Lung (tissue), 12 donors: Measurements from ENCODE around the gene GALNT10. TPM values are rescaled to one million over a fixed set of nuclear protein-coding genes. Genes with fewer than 3 reads are reported as not detected.

Experiments
- ATAC-seq: fragments of 200-7000 bp; cut with Tn5 transposase; one replicate; pipeline ENCODE4 v1.9.1; 2020; ENCODE audit warnings: moderate number of reproducible peaks; ENCODE audit not compliant: insufficient read depth, low FRiP score
- DNase-seq, 3 donors: peaks; one replicate each; pipeline ENCODE4 v3.0.0-alpha.2; 2013 to 2017
- H3K27ac ChIP-seq, 2 donors: one replicate each; pipeline ENCODE4 v1.5.1; 2013; ENCODE audit warnings: mild to moderate bottlenecking in 2 of 2, moderate library complexity in 2 of 2, control low read depth in 1 of 2, inconsistent platforms in 1 of 2, low read depth in 1 of 2, low read length in 1 of 2
- H3K27me3 ChIP-seq, 3 donors: one replicate each; pipeline ENCODE4 v1.5.1; 2013; ENCODE audit warnings: low read length in 2 of 3; ENCODE audit not compliant: control insufficient read depth in 3 of 3, insufficient read depth in 3 of 3
- H3K36me3 ChIP-seq, 4 donors: one replicate each; pipeline ENCODE4 v1.5.1; 2013; ENCODE audit warnings: low read length in 4 of 4, mild to moderate bottlenecking in 1 of 4, moderate library complexity in 1 of 4; ENCODE audit not compliant: control insufficient read depth in 4 of 4, insufficient read depth in 4 of 4
- H3K4me1 ChIP-seq, 5 donors: one replicate each; pipeline ENCODE4 v1.5.1; 2013; ENCODE audit warnings: low read length in 5 of 5, mild to moderate bottlenecking in 2 of 5, moderate library complexity in 1 of 5; ENCODE audit not compliant: control insufficient read depth in 5 of 5, insufficient read depth in 5 of 5
- H3K4me3 ChIP-seq: one replicate; pipeline ENCODE4 v1.5.1; 2013; ENCODE audit warnings: mild to moderate bottlenecking, control low read depth, moderate library complexity
- H3K9ac ChIP-seq, 2 donors: one replicate each; pipeline ENCODE4 v1.5.1; 2013; ENCODE audit warnings: low read length in 2 of 2, control low read depth in 1 of 2; ENCODE audit not compliant: insufficient read depth in 1 of 2
- H3K9me3 ChIP-seq, 4 donors: one replicate each; pipeline ENCODE4 v1.5.1; 2013; ENCODE audit warnings: low read length in 3 of 4, mild to moderate bottlenecking in 1 of 4, moderate library complexity in 1 of 4; ENCODE audit not compliant: control insufficient read depth in 4 of 4, insufficient read depth in 3 of 4
- CTCF ChIP-seq: IDR thresholded peaks from 2 replicates; pipeline ENCODE4 v1.5.1; 2012; ENCODE audit warnings: mild to moderate bottlenecking; ENCODE audit errors: control extremely low read depth, extremely low read depth
- WGBS, 2 donors: extraction: QIAGEN DNeasy Blood & Tissue Kit; methylation state at CpG; one replicate each; pipeline ENCODE4 v1.1.7; 2013; 5-methylcytosine and 5-hydroxymethylcytosine counted together
- polyA plus RNA-seq, 2 donors: library from polyadenylated mRNA; stranded (reverse); fragments of 200-250 nt; gene quantifications; one replicate each; pipeline ENCODE4 v1.2.1, GENCODE V29; 2013
- total RNA-seq, 2 donors: library from RNA; depleted of rRNA in 1 of 2; stranded (reverse); fragments of >200 nt in 1 of 2; gene quantifications; one replicate each; pipeline ENCODE4 v1.2.1, GENCODE V29; 2014 to 2021
- donor health status: control.
- donor health status: control.
- donor health status: Bipolar disorder and iron deficiency.
- donor health status: healthy.
- donor health status: DM: yes; HTN: yes; CAD: no.

GALNT10 gene
- total and polyA plus RNA-seq, 4 donors, result 9.0 to 70.2 (median 22.0) TPM

DNA sequence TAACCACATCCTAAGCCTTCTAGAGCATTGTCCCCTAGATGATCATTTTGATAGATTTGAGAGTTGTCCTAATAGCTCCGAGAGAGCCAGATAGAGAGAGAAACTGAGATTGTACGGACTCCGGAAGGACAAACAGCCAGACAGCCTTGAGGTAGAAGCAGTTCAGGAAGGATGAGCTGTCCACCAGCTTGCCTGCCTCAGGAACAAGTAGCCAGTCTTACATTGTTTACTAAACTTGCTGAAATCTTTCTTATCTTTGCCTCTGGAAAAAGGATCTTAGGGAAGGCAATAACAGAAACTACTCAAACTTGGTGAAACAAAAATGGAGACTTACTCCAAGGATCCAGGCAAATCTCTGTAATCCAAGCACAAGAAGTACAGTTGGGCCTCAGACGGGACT lies 216.3 kb downstream of the GALNT10 start:
- no peak for ATAC-seq
- H3K9ac ChIP-seq, result no peak overlapping the region
- TF ChIP-seq CTCF, result no peak
- peak in 1 of 3 donors; percentile 48 for DNase-seq
- 89% methylated on average over 4 of the region's 4 CpGs for WGBS, 2 donors
- H3K4me3 ChIP-seq, result no peak overlapping the region
- H3K4me1 ChIP-seq, result peaks cover 0 to 17% (median 2%) of the 10 kb centered on the region in 5 donors
- no peak overlapping the region for H3K27ac ChIP-seq
- H3K27me3 ChIP-seq, result no peaks in the 10 kb centered on the region
- H3K9me3 ChIP-seq, result no peaks in the 10 kb centered on the region
- H3K36me3 ChIP-seq, result peaks cover 0 to 11% (median 0%) of the 10 kb centered on the region in 4 donors

DNA sequence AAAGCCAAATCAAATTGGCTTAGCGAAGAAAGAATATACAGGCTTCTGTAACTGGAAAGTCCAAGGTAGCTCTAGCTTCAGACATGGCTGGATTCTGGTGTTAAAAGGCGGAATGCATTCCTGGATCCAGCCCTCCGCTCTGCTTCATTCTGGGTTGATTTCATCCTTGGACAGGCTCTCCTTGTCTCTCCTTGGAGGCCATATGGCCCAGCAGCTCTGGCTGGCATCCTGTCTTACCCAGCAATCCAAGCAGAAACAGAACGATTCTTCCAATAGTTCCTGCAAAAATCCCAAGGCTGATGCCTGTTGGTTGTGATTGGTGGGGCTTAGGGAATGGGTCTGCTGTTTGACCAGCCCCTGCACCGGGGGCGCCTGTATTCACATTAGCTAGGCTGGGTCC lies 218.3 kb downstream of the GALNT10 start:
- TF ChIP-seq CTCF, result no peak
- Histone ChIP-seq H3K4me1 (peaks cover 0 to 17% (median 2%) of the 10 kb centered on the region in 5 donors), H3K9ac (no peak overlapping the region), H3K27me3 (no peaks in the 10 kb centered on the region), H3K9me3 (no peaks in the 10 kb centered on the region), H3K36me3 (peaks cover 0 to 12% (median 0%) of the 10 kb centered on the region in 4 donors), H3K4me3 (no peak overlapping the region), H3K27ac (no peak overlapping the region)
- WGBS, 2 donors, result 94 to 96% methylated on average over 6 of the region's 6 CpGs
- DNase-seq (no peak), ATAC-seq (no peak)

DNA sequence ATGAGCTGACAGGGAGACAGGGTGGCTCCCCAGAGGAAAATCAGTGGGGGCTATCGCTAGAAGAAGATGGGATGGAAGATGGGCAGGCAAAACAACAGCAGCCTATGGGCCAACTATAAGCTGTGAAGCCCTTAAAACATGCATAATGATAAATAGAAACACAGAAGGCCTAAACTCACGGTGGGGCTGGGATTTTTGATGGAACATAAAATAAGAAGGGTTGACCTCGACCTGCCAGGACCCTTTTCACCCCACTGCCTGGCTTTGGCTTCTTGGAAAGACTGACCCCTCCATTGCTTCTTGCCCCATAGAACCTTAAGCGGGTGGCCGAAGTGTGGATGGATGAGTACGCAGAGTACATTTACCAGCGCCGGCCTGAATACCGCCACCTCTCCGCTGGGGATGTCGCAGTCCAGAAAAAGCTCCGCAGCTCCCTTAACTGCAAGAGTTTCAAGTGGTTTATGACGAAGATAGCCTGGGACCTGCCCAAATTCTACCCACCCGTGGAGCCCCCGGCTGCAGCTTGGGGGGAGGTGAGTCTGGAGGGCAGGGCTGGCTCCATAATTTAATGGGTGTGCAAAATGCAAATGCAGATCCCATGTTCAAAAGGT lies 218.8 kb downstream of the GALNT10 start:
- H3K9me3 ChIP-seq, result no peaks in the 10 kb centered on the region
- WGBS, 2 donors, result 96 to 97% methylated on average over 15 of the region's 15 CpGs
- no peaks in the 10 kb centered on the region for H3K27me3 ChIP-seq
- no peak for ATAC-seq
- H3K9ac ChIP-seq, result no peak overlapping the region
- TF ChIP-seq CTCF, result no peak
- H3K4me1 ChIP-seq, result peaks cover 0 to 17% (median 2%) of the 10 kb centered on the region in 5 donors
- H3K4me3 ChIP-seq, result no peak overlapping the region
- no peak for DNase-seq
- H3K27ac ChIP-seq, result no peak overlapping the region
- peaks cover 0 to 12% (median 0%) of the 10 kb centered on the region in 4 donors for H3K36me3 ChIP-seq

GRCh38 chr5:154410008-154410407 lies 219.5 kb downstream of the GALNT10 start:
- H3K36me3 ChIP-seq, result peaks cover 0 to 12% (median 0%) of the 10 kb centered on the region in 4 donors

More at GRCh38 chr5:154410008-154410407, 219.5 kb downstream of the GALNT10 start:
- TF ChIP-seq CTCF, result no peak
- DNase-seq, result no peak
- H3K4me3 ChIP-seq, result no peak overlapping the region
- ATAC-seq, result no peak
- H3K9ac ChIP-seq, result no peak overlapping the region
- no peaks in the 10 kb centered on the region for H3K9me3 ChIP-seq
- no peak overlapping the region for H3K27ac ChIP-seq
- H3K4me1 ChIP-seq, result peaks cover 0 to 15% (median 2%) of the 10 kb centered on the region in 5 donors
- H3K27me3 ChIP-seq, result no peaks in the 10 kb centered on the region
